Measurements from ENCODE around the gene CYP4B1.

GRCh38 chr1:46862348-46862747 lies 63.5 kb downstream of the CYP4B1 start:
- TF ChIP-seq CTCF (IDR thresholded peaks at IDR 0.05 in 2 of 3, conservative IDR thresholded peaks at IDR 0.05 in 1 of 3; ENCODE audit: control insufficient read depth in 2 of 3, extremely low read depth in 1 of 3, insufficient read depth in 1 of 3, low read depth in 3 of 3, low read length in 3 of 3) = no peak
- no peak for TF ChIP-seq EZH2 (IDR thresholded peaks at IDR 0.05; ENCODE audit: borderline replicate concordance, control insufficient read depth, low read depth, low read length)
- no peak for TF ChIP-seq RAD21 (IDR thresholded peaks at IDR 0.05; ENCODE audit: insufficient read depth, low read depth, low read length)
- TF ChIP-seq, protein P1, sequence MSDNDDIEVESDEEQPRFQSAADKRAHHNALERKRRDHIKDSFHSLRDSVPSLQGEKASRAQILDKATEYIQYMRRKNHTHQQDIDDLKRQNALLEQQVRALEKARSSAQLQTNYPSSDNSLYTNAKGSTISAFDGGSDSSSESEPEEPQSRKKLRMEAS (IDR thresholded peaks at IDR 0.05; ENCODE audit: low read depth, low read length) = no peak
- TF ChIP-seq, protein P2, sequence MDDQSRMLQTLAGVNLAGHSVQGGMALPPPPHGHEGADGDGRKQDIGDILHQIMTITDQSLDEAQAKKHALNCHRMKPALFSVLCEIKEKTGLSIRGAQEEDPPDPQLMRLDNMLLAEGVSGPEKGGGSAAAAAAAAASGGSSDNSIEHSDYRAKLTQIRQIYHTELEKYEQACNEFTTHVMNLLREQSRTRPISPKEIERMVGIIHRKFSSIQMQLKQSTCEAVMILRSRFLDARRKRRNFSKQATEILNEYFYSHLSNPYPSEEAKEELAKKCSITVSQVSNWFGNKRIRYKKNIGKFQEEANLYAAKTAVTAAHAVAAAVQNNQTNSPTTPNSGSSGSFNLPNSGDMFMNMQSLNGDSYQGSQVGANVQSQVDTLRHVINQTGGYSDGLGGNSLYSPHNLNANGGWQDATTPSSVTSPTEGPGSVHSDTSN (IDR thresholded peaks at IDR 0.05; ENCODE audit: insufficient replicate concordance, low read depth, low read length) = no peak
- no peak for TF ChIP-seq MYB (IDR thresholded peaks at IDR 0.05; ENCODE audit: borderline replicate concordance, low read depth, low read length)
- no peak for TF ChIP-seq MXI1 (IDR thresholded peaks at IDR 0.05; ENCODE audit: low read depth, low read length)
- TF ChIP-seq, protein P3, sequence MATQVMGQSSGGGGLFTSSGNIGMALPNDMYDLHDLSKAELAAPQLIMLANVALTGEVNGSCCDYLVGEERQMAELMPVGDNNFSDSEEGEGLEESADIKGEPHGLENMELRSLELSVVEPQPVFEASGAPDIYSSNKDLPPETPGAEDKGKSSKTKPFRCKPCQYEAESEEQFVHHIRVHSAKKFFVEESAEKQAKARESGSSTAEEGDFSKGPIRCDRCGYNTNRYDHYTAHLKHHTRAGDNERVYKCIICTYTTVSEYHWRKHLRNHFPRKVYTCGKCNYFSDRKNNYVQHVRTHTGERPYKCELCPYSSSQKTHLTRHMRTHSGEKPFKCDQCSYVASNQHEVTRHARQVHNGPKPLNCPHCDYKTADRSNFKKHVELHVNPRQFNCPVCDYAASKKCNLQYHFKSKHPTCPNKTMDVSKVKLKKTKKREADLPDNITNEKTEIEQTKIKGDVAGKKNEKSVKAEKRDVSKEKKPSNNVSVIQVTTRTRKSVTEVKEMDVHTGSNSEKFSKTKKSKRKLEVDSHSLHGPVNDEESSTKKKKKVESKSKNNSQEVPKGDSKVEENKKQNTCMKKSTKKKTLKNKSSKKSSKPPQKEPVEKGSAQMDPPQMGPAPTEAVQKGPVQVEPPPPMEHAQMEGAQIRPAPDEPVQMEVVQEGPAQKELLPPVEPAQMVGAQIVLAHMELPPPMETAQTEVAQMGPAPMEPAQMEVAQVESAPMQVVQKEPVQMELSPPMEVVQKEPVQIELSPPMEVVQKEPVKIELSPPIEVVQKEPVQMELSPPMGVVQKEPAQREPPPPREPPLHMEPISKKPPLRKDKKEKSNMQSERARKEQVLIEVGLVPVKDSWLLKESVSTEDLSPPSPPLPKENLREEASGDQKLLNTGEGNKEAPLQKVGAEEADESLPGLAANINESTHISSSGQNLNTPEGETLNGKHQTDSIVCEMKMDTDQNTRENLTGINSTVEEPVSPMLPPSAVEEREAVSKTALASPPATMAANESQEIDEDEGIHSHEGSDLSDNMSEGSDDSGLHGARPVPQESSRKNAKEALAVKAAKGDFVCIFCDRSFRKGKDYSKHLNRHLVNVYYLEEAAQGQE (IDR thresholded peaks at IDR 0.05; ENCODE audit: low read depth, low read length) = no peak
- no peak for TF ChIP-seq ZNF274 (IDR thresholded peaks at IDR 0.05; ENCODE audit: insufficient read depth, insufficient read length)
- TF ChIP-seq CHD2 (IDR thresholded peaks at IDR 0.05; ENCODE audit: borderline replicate concordance, low read depth, low read length) = no peak
- no peak for TF ChIP-seq HDAC2 (IDR thresholded peaks at IDR 0.05)
- TF ChIP-seq ESRRA (IDR thresholded peaks at IDR 0.05; ENCODE audit: low read length) = no peak

Measured in GM12878 (cell line).